A549 (cell line): ENCODE results near the gene BLID. TPM values are rescaled to one million over a fixed set of nuclear protein-coding genes. Genes with fewer than 3 reads are reported as not detected.

Experiments
- ATAC-seq, 2 experiments: fragments of 200-7000 bp in 1 of 2; fragments of >200 bp in 1 of 2; cut with Nextera tagmentation in 1 of 2; cut with Tn5 transposase in 1 of 2; 3 replicates each; pipeline versions ENCODE4 v1.8.0 to v1.9.1; 2018 to 2020; ENCODE audit warnings: mild to moderate bottlenecking in 1 of 2, moderate library complexity in 1 of 2
- CTCF ChIA-PET: fragments of 300-600 bp; sonication (Branson Sonifier 250); formaldehyde crosslinking; extraction: SDS; loops from one replicate; lab custom pipeline; 2021; ENCODE audit warnings: antibody characterized with exemption, inconsistent platforms; lab: Yijun Ruan, JAX
- POLR2A ChIA-PET: fragments of 350-600 bp; formaldehyde crosslinking; extraction: SDS; loops from one replicate; lab custom pipeline; 2021; ENCODE audit warnings: antibody characterized with exemption, inconsistent platforms; lab: Yijun Ruan, JAX
- DNase-seq, 2 experiments: peaks; one replicate each; pipeline versions ENCODE4 v3.0.0 to v3.0.0-alpha.2; 2011 to 2016; ENCODE audit warnings: low read depth in 1 of 2, low spot score in 1 of 2
- FAIRE-seq: peaks from 2 replicates; lab custom pipeline; 2011; peaks lifted over from hg19 to GRCh38; lab: Jason Lieb, UNC
- H3K27ac ChIP-seq, 2 experiments: fragments of >200 bp; sonication (Bioruptor Twin); formaldehyde crosslinking; 3 replicates each; pipeline ENCODE4 v1.5.1; 2016 to 2017
- H3K4me1 ChIP-seq: fragments of >200 bp; sonication (Bioruptor Twin); formaldehyde crosslinking; 3 replicates; pipeline ENCODE4 v1.6.1; 2016
- H3K4me2 ChIP-seq: fragments of >200 bp; sonication (Bioruptor Twin); formaldehyde crosslinking; 3 replicates; pipeline ENCODE4 v1.6.1; 2016
- H3K4me3 ChIP-seq: fragments of >200 bp; sonication (Bioruptor Twin); formaldehyde crosslinking; 3 replicates; pipeline ENCODE4 v1.5.1; 2016
- H3K9me3 ChIP-seq: fragments of >200 bp; sonication (Bioruptor Twin); formaldehyde crosslinking; 3 replicates; pipeline ENCODE4 v1.6.1; 2016
- CBX2 ChIP-seq: fragments of 200-600 bp; sonication (generic); IDR thresholded peaks from 2 replicates; pipeline ENCODE4 v1.6.1; 2016; ENCODE audit warnings: low read depth, mild to moderate bottlenecking, borderline replicate concordance
- CHD2 ChIP-seq: fragments of 150-350 bp; IDR thresholded peaks from 2 replicates; pipeline ENCODE4 v1.6.1; 2014; ENCODE audit warnings: low read length; ENCODE audit not compliant: partially characterized antibody
- EHMT2 ChIP-seq: fragments of 200-600 bp; sonication (generic); IDR thresholded peaks from 2 replicates; pipeline ENCODE4 v1.6.1; 2016; ENCODE audit warnings: antibody characterized with exemption, low read depth, mild to moderate bottlenecking, moderate library complexity
- FOXS1 ChIP-seq: fragments of 250-450 bp; sonication (Bioruptor Pico); IDR thresholded peaks from 2 replicates; pipeline ENCODE4 v1.5.0; 2020; ENCODE audit warnings: mild to moderate bottlenecking, moderate library complexity
- HOXA7 ChIP-seq: fragments of 250-450 bp; sonication (Bioruptor Pico); IDR thresholded peaks from 2 replicates; pipeline ENCODE4 v1.5.0; 2020; ENCODE audit warnings: mild to moderate bottlenecking, moderate library complexity
- HOXB5 ChIP-seq: fragments of 250-450 bp; sonication (Bioruptor Pico); IDR thresholded peaks from 2 replicates; pipeline ENCODE4 v1.5.0; 2020; ENCODE audit warnings: mild to moderate bottlenecking, moderate library complexity
- MYC ChIP-seq: IDR thresholded peaks from 2 replicates; pipeline ENCODE4 v1.6.1; 2012; ENCODE audit warnings: mild to moderate bottlenecking, inconsistent platforms, low read length, improper control_type of control experiment, borderline replicate concordance
- NFE2L2 ChIP-seq: fragments of 150-350 bp; conservative IDR thresholded peaks from 2 replicates; pipeline ENCODE4 v1.6.1; 2014; ENCODE audit warnings: low read length
- NPAS2 ChIP-seq: fragments of 250-450 bp; sonication (Bioruptor Pico); IDR thresholded peaks from 2 replicates; pipeline ENCODE4 v1.8.0; 2022; ENCODE audit warnings: mild to moderate bottlenecking, moderate library complexity, borderline replicate concordance
- NR3C1 ChIP-seq: fragments of >200 bp; sonication (Bioruptor Twin); formaldehyde crosslinking; IDR thresholded peaks from 3 replicates; pipeline ENCODE4 v1.6.1; 2017
- POLR2A ChIP-seq: IDR thresholded peaks from 2 replicates; pipeline ENCODE4 v1.6.1; 2012; ENCODE audit warnings: mild to moderate bottlenecking, low read length
- RAD21 ChIP-seq, 2 experiments: fragments of >200 bp in 1 of 2; sonication (Bioruptor Twin) in 1 of 2; formaldehyde crosslinking in 1 of 2; IDR thresholded peaks in 1 of 2; conservative IDR thresholded peaks in 1 of 2; 2 replicates in 1 of 2; 3 replicates in 1 of 2; pipeline ENCODE4 v1.6.1; 2012 to 2018; ENCODE audit warnings: inconsistent platforms in 1 of 2
- RCOR1 ChIP-seq: fragments of 150-350 bp; IDR thresholded peaks from 2 replicates; pipeline ENCODE4 v1.6.1; 2014; ENCODE audit warnings: antibody characterized with exemption, low read length, low read depth
- RFX5 ChIP-seq: fragments of 450-650 bp; IDR thresholded peaks from 2 replicates; pipeline ENCODE4 v1.7.1; 2014; ENCODE audit warnings: antibody characterized with exemption, mild to moderate bottlenecking, moderate library complexity
- TP53 ChIP-seq: fragments of 250-450 bp; sonication (Bioruptor Pico); IDR thresholded peaks from 2 replicates; pipeline ENCODE4 v1.5.0; 2021; ENCODE audit warnings: mild to moderate bottlenecking, moderate library complexity
- WGBS: methylation state at CpG from one replicate; pipeline ENCODE4 v1.1.6; 2017; ENCODE audit errors: missing lambda C conversion rate; 5-methylcytosine and 5-hydroxymethylcytosine counted together
- polyA plus RNA-seq, 4 experiments: library from polyadenylated mRNA; depleted of rRNA in 3 of 4; stranded (reverse); fragments of >200 nt; fragmentation: RNase III in 1 of 4; extraction: RNeasy Plus Mini Kit Qiagen cat#74134 plus additional on column Dnase treatment in 1 of 4; gene quantifications; 2 replicates in 3 of 4; 3 replicates in 1 of 4; pipeline ENCODE4 v1.2.3, GENCODE V29; 2011 to 2017
- TF ChIP-seq, protein P1 (sequence below): fragments of >200 bp; sonication (Bioruptor Twin); formaldehyde crosslinking; IDR thresholded peaks from 3 replicates; pipeline ENCODE4 v1.6.1; 2016
- TF ChIP-seq, protein P2 (sequence below): IDR thresholded peaks from 2 replicates; pipeline ENCODE4 v1.6.1; 2012; ENCODE audit warnings: low read depth, borderline replicate concordance
- TF ChIP-seq, protein P3 (sequence below): fragments of 150-350 bp; IDR thresholded peaks from 2 replicates; pipeline ENCODE4 v1.6.1; 2014; ENCODE audit warnings: low read depth, mild to moderate bottlenecking, low read length
- TF ChIP-seq, protein P4 (sequence below): IDR thresholded peaks from 2 replicates; pipeline ENCODE4 v1.6.1; 2012

Gene BLID
- polyA plus RNA-seq, 2 of the 4 experiments (the other 2 are of a cell fraction): 0.14 TPM; not detected in 1

DNA sequence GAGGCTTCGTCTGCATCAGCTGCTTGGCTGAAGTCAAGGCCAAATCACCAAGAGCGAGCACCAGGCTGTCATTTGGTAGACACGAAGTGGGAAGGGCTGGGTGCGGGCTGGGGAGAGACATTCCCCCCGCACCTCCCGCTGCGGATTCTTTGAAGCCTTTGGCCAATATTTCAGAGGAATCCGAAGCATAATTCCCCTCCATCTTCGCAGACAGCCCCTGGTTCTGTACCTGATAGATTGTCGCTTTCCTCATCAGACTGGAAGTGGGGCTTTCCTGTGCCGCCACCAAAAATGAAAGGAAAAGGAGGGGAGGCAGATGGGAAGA lies 15.3 kb downstream of the BLID start:
- H3K4me1 ChIP-seq: peaks cover 14% of the 10 kb centered on the region; the same call in 2 of the 3 replicates
- FAIRE-seq (no peak), DNase-seq (no peak), ATAC-seq (no peak)
- no peak overlapping the region for H3K27ac ChIP-seq
- POLR2A ChIA-PET: no interaction called here
- TF ChIP-seq POLR2A: no peak
- no peak for TF ChIP-seq CBX2
- no peak for TF ChIP-seq HOXB5 (CRISPR knock-in tag)
- no peak for TF ChIP-seq TP53 (CRISPR knock-in tag)
- no peak for TF ChIP-seq RFX5
- TF ChIP-seq NFE2L2: no peak
- TF ChIP-seq CHD2: no peak
- TF ChIP-seq MYC: no peak
- no peak for TF ChIP-seq RAD21 (conservative IDR thresholded peaks at IDR 0.05 in 1 of 2, IDR thresholded peaks at IDR 0.05 in 1 of 2)
- TF ChIP-seq FOXS1: no peak
- CTCF ChIA-PET: no interaction called here
- no peak overlapping the region for H3K4me3 ChIP-seq
- no peaks in the 10 kb centered on the region for H3K9me3 ChIP-seq
- no peak overlapping the region for H3K4me2 ChIP-seq
- 90% methylated on average over 11 of the region's 11 CpGs for WGBS

DNA sequence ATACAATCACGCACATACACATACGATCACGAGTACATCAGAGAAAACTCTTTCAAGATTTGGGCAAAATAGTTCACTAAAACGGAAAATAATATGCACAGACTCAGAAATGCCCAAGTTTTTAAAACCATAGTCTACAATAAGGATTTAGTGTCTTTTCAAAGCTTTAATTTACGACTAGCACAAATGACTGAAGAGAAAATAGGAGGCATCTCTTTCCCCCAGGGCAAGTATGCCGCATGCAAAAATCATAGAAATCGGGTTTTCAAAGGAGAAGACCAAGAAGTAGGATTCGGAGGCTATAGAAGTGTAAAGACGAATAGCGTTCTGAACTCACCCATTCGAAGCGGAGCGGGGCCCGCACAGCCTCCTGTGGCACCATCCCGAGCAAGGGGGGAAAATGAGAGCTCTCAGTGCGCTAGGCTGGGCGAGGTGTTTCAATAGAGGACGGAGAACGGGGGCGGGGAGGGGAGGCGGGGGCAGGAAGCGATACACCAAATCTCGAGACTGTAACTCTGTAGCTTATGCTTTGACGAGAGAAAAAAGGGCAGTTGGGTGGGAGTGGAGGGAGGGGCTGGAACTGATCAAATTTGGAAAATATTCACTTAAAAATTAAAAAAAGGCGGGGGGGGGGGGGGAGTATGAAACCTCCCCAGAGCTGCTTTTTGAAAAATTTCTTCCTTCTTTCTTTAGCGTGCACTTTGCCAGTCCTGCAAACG lies 15.8 kb downstream of the BLID start:
- DNase-seq: no peak
- Histone ChIP-seq H3K4me1 (peaks cover 9% of the 10 kb centered on the region; the same call in 1 of the 3 replicates), H3K27ac (no peak overlapping the region), H3K9me3 (no peaks in the 10 kb centered on the region), H3K4me3 (no peak overlapping the region), H3K4me2 (no peak overlapping the region)
- FAIRE-seq: no peak
- WGBS: 89% methylated on average over 25 of the region's 27 CpGs
- ChIA-PET CTCF (interaction anchor here (1.0 kb wide), 1 partner anchor 57 kb away, joined by 3 read pairs; no protein-coding TSS in a partner anchor), POLR2A (no interaction called here)
- ATAC-seq: no peak
- no peak for TF ChIP-seq RAD21 (conservative IDR thresholded peaks at IDR 0.05 in 1 of 2, IDR thresholded peaks at IDR 0.05 in 1 of 2)
- TF ChIP-seq, protein P1, sequence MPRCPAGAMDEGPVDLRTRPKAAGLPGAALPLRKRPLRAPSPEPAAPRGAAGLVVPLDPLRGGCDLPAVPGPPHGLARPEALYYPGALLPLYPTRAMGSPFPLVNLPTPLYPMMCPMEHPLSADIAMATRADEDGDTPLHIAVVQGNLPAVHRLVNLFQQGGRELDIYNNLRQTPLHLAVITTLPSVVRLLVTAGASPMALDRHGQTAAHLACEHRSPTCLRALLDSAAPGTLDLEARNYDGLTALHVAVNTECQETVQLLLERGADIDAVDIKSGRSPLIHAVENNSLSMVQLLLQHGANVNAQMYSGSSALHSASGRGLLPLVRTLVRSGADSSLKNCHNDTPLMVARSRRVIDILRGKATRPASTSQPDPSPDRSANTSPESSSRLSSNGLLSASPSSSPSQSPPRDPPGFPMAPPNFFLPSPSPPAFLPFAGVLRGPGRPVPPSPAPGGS: no peak
- TF ChIP-seq EHMT2: no peak
- no peak for TF ChIP-seq FOXS1
- no peak for TF ChIP-seq NR3C1
- no peak for TF ChIP-seq HOXA7 (CRISPR knock-in tag)
- TF ChIP-seq, protein P2, sequence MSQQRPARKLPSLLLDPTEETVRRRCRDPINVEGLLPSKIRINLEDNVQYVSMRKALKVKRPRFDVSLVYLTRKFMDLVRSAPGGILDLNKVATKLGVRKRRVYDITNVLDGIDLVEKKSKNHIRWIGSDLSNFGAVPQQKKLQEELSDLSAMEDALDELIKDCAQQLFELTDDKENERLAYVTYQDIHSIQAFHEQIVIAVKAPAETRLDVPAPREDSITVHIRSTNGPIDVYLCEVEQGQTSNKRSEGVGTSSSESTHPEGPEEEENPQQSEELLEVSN: no peak
- TF ChIP-seq, protein P3, sequence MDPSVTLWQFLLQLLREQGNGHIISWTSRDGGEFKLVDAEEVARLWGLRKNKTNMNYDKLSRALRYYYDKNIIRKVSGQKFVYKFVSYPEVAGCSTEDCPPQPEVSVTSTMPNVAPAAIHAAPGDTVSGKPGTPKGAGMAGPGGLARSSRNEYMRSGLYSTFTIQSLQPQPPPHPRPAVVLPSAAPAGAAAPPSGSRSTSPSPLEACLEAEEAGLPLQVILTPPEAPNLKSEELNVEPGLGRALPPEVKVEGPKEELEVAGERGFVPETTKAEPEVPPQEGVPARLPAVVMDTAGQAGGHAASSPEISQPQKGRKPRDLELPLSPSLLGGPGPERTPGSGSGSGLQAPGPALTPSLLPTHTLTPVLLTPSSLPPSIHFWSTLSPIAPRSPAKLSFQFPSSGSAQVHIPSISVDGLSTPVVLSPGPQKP: no peak
- no peak for TF ChIP-seq NPAS2 (CRISPR knock-in tag)
- TF ChIP-seq, protein P4, sequence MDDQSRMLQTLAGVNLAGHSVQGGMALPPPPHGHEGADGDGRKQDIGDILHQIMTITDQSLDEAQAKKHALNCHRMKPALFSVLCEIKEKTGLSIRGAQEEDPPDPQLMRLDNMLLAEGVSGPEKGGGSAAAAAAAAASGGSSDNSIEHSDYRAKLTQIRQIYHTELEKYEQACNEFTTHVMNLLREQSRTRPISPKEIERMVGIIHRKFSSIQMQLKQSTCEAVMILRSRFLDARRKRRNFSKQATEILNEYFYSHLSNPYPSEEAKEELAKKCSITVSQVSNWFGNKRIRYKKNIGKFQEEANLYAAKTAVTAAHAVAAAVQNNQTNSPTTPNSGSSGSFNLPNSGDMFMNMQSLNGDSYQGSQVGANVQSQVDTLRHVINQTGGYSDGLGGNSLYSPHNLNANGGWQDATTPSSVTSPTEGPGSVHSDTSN: no peak
- no peak for TF ChIP-seq RCOR1
